HG03060 (cell line): ENCODE measurements around the gene ZC3H10.
A peak's percentile ranks its signal among the peaks of the same experiment; 100 is the strongest.
"Not testable (repeated sequence)": the region's sequence is repeated elsewhere in the genome, so short reads cannot be mapped to it uniquely, and the experiment has no call there.

ENCODE experiments used
- ATAC-seq: cut with Tn5 transposase; IDR thresholded peaks from one replicate; pipeline ENCODE4 v1.9.1; 2021; ENCODE audit warnings: low read depth, moderate number of reproducible peaks; ENCODE audit not compliant: unreplicated experiment

Gene ZC3H10

GRCh38 chr12:56117778-56118687, at the start of gene ZC3H10:
Gene ZC3H10, plus strand, starts transcription at chr12:56118266. Its CDS starts 2,297 bp downstream, at chr12:56120563.
- peak; percentile 86 for ATAC-seq

GRCh38 chr12:56071648-56072047, 46.4 kb upstream of the ZC3H10 start:
- ATAC-seq: no peak

GRCh38 chr12:56074396-56074795, 43.7 kb upstream of the ZC3H10 start:
- ATAC-seq: no peak

GRCh38 chr12:56077966-56078365, 40.1 kb upstream of the ZC3H10 start:
- ATAC-seq: not testable (repeated sequence)

GRCh38 chr12:56078427-56078826, 39.6 kb upstream of the ZC3H10 start:
- no peak for ATAC-seq

GRCh38 chr12:56078931-56079722, 38.9 kb upstream of the ZC3H10 start:
- no peak for ATAC-seq

GRCh38 chr12:56079723-56080555, 38.1 kb upstream of the ZC3H10 start, which contains the start of gene ERBB3:
Gene ERBB3, plus strand, starts transcription at chr12:56080165. Its CDS starts 136 bp downstream, at chr12:56080301.
- no peak for ATAC-seq

GRCh38 chr12:56080556-56081138, 37.4 kb upstream of the ZC3H10 start:
- ATAC-seq: no peak

- no peak for ATAC-seq
Measured at GRCh38 chr12:56081393-56082347, 36.4 kb upstream of the ZC3H10 start.

- ATAC-seq: no peak
Measured at GRCh38 chr12:56082382-56082781, 35.7 kb upstream of the ZC3H10 start.

GRCh38 chr12:56082967-56083366, 35.1 kb upstream of the ZC3H10 start:
- no peak for ATAC-seq

- no peak for ATAC-seq
Measured at GRCh38 chr12:56084958-56085543, 33.0 kb upstream of the ZC3H10 start.

- no peak for ATAC-seq
Measured at GRCh38 chr12:56086096-56086495, 32.0 kb upstream of the ZC3H10 start.

GRCh38 chr12:56086608-56087007, 31.5 kb upstream of the ZC3H10 start:
- ATAC-seq: no peak

GRCh38 chr12:56087220-56087619, 30.8 kb upstream of the ZC3H10 start:
- no peak for ATAC-seq

- no peak for ATAC-seq
Measured at GRCh38 chr12:56097738-56098137, 20.3 kb upstream of the ZC3H10 start.

- no peak for ATAC-seq
Measured at GRCh38 chr12:56098592-56098991, 19.5 kb upstream of the ZC3H10 start.

GRCh38 chr12:56099787-56100186, 18.3 kb upstream of the ZC3H10 start:
- ATAC-seq: no peak

- no peak for ATAC-seq
Measured at GRCh38 chr12:56101045-56101444, 17.0 kb upstream of the ZC3H10 start.
